GM18873 (cell line): ENCODE measurements around the gene HOXB1.

Experiments
- ATAC-seq: cut with Tn5 transposase; IDR thresholded peaks from one replicate; pipeline ENCODE4 v1.9.1; 2021; ENCODE audit warnings: mild to moderate bottlenecking, moderate library complexity, moderate number of reproducible peaks; ENCODE audit not compliant: unreplicated experiment, low FRiP score

The HOXB1 gene

GRCh38 chr17:48530887-48531272 lies at the start of gene HOXB1:
TSS of gene HOXB1 (minus strand) at chr17:48531011. CDS start at chr17:48530904, 107 bp downstream.
- no peak for ATAC-seq

- no peak for ATAC-seq
These were observed 49.1 kb upstream of the HOXB1 start for GRCh38 chr17:48579760-48580554.

GRCh38 chr17:48579471-48579759 lies 48.6 kb upstream of the HOXB1 start:
- no peak for ATAC-seq

GRCh38 chr17:48578616-48579470 lies 48.0 kb upstream of the HOXB1 start:
- no peak for ATAC-seq

GRCh38 chr17:48577946-48578615 lies 47.3 kb upstream of the HOXB1 start, which contains the start of gene HOXB4:
TSS of gene HOXB4 (minus strand) at chr17:48578350. CDS start at chr17:48578319, 31 bp downstream.
- ATAC-seq: no peak

GRCh38 chr17:48577330-48577945 lies 46.6 kb upstream of the HOXB1 start:
- ATAC-seq: no peak

- no peak for ATAC-seq
These were observed 45.9 kb upstream of the HOXB1 start for GRCh38 chr17:48576479-48577309.

GRCh38 chr17:48575673-48576478 lies 45.1 kb upstream of the HOXB1 start:
- no peak for ATAC-seq

- no peak for ATAC-seq
These were observed 44.3 kb upstream of the HOXB1 start for GRCh38 chr17:48575066-48575582.

- ATAC-seq: no peak
These were observed 43.8 kb upstream of the HOXB1 start for GRCh38 chr17:48574505-48575065.

GRCh38 chr17:48571826-48572417 lies 41.1 kb upstream of the HOXB1 start:
- no peak for ATAC-seq

- ATAC-seq: no peak
These were observed 40.4 kb upstream of the HOXB1 start for GRCh38 chr17:48571024-48571818.

GRCh38 chr17:48570325-48571023 lies 39.7 kb upstream of the HOXB1 start:
- no peak for ATAC-seq

GRCh38 chr17:48569674-48570324 lies 39.0 kb upstream of the HOXB1 start:
- no peak for ATAC-seq

GRCh38 chr17:48569240-48569582 lies 38.4 kb upstream of the HOXB1 start:
- no peak for ATAC-seq

GRCh38 chr17:48568499-48569239 lies 37.9 kb upstream of the HOXB1 start:
- ATAC-seq: no peak
